Caco-2 (cell line): ENCODE data around the gene GCGR. TPM values are rescaled to one million over a fixed set of nuclear protein-coding genes. Genes with fewer than 3 reads are reported as not detected.

ENCODE experiments used
- BruUV-seq: library from RNA; stranded (reverse); fragments of 400-500 nt; replicated peaks from 2 replicates; lab custom pipeline; 2021; lab: Mats Ljungman, UMichigan
- CTCF ChIA-PET: fragments of 300-600 bp; sonication (Branson Sonifier 250); formaldehyde crosslinking; loops from one replicate; lab custom pipeline; 2022; ENCODE audit warnings: antibody characterized with exemption; lab: Charles Lee
- POLR2A ChIA-PET: fragments of 300-600 bp; sonication (Branson Sonifier 250); formaldehyde crosslinking; loops from one replicate; lab custom pipeline; 2022; ENCODE audit warnings: antibody characterized with exemption; lab: Charles Lee
- DNase-seq, 2 experiments: peaks; one replicate each; pipeline versions ENCODE4 v3.0.0 to v3.0.0-alpha.2; 2020 to 2022
- H3K27me3 ChIP-seq: replicated peaks from 2 replicates; pipeline ENCODE4 v1.6.0; 2011; ENCODE audit warnings: low read length; ENCODE audit not compliant: control insufficient read depth, insufficient read depth
- H3K36me3 ChIP-seq: 2 replicates; pipeline ENCODE4 v1.5.1; 2011; ENCODE audit warnings: low read length; ENCODE audit not compliant: control insufficient read depth, insufficient read depth
- H3K4me1 ChIP-seq: fragments of 250-450 bp; sonication (Bioruptor Pico); 2 replicates; pipeline ENCODE4 v1.5.1; 2020; ENCODE audit warnings: mild to moderate bottlenecking
- H3K4me3 ChIP-seq: 2 replicates; pipeline ENCODE4 v1.5.1; 2011; ENCODE audit warnings: low read depth, mild to moderate bottlenecking, control low read depth, low read length
- H3K9me3 ChIP-seq: fragments of 250-450 bp; sonication (Bioruptor Pico); 2 replicates; pipeline ENCODE4 v1.5.1; 2020; ENCODE audit warnings: mild to moderate bottlenecking, moderate library complexity
- H3K27ac Mint-ChIP-seq: one replicate; pipeline ENCODE4 v1.8.0; 2022; ENCODE audit warnings: mixed read lengths; ENCODE audit not compliant: unreplicated experiment
- H3K27me3 Mint-ChIP-seq: one replicate; pipeline ENCODE4 v1.8.0; 2022; ENCODE audit warnings: mixed read lengths; ENCODE audit not compliant: insufficient read depth, unreplicated experiment
- H3K36me3 Mint-ChIP-seq: one replicate; pipeline ENCODE4 v1.8.0; 2022; ENCODE audit warnings: mild to moderate bottlenecking, mixed read lengths; ENCODE audit not compliant: insufficient read depth, unreplicated experiment
- H3K4me1 Mint-ChIP-seq: one replicate; pipeline ENCODE4 v1.8.0; 2022; ENCODE audit warnings: low read depth, mixed read lengths; ENCODE audit not compliant: unreplicated experiment
- H3K4me3 Mint-ChIP-seq: one replicate; pipeline ENCODE4 v1.8.0; 2022; ENCODE audit warnings: mild to moderate bottlenecking, moderate library complexity, mixed read lengths; ENCODE audit not compliant: unreplicated experiment
- H3K9me3 Mint-ChIP-seq: one replicate; pipeline ENCODE4 v1.8.0; 2022; ENCODE audit warnings: mixed read lengths; ENCODE audit not compliant: unreplicated experiment
- CTCF ChIP-seq, 2 experiments: fragments of 200-600 bp in 1 of 2; IDR thresholded peaks; 1 replicate in 1 of 2; 2 replicates in 1 of 2; pipeline versions ENCODE4 v1.5.1 to v1.8.0; 2011 to 2022; ENCODE audit warnings: antibody characterized with exemption in 1 of 2, control low read depth in 1 of 2, inconsistent platforms in 1 of 2, low read depth in 1 of 2, low read length in 1 of 2, mild to moderate bottlenecking in 1 of 2, moderate library complexity in 1 of 2; ENCODE audit not compliant: insufficient read depth in 1 of 2, severe bottlenecking in 1 of 2, unreplicated experiment in 1 of 2
- intact Hi-C: fragments of 100-400 bp; cut with micrococcal nuclease; formaldehyde crosslinking; loops from one replicate; pipeline ENCODE4 v1.10.0; 2022; ENCODE audit not compliant: unreplicated experiment
- total RNA-seq: library from RNA; stranded (reverse); gene quantifications from 2 replicates; pipeline ENCODE4 v1.2.3, GENCODE V29; 2022

GCGR gene
- total RNA-seq, 1 experiment from 2014 or later = 1.0 TPM

GRCh38 chr17:81831563-81831956 lies 27.6 kb downstream of the GCGR start:
- peaks cover 22% of the 10 kb centered on the region for H3K4me1 Mint-ChIP-seq
- BruUV-seq = no TSS peak
- Histone ChIP-seq H3K4me1 (peaks cover 24% of the 10 kb centered on the region), H3K27me3 (no peaks in the 10 kb centered on the region), H3K36me3 (no peaks in the 10 kb centered on the region; the same call in 1 of the 2 replicates), H3K9me3 (no peaks in the 10 kb centered on the region), H3K4me3 (no peak overlapping the region; the same call in 1 of the 2 replicates)
- ChIA-PET POLR2A (no interaction called here), CTCF (no interaction called here)
- no peaks in the 10 kb centered on the region for H3K9me3 Mint-ChIP-seq
- DNase-seq = no peak
- TF ChIP-seq CTCF (IDR thresholded peaks at IDR 0.05; ENCODE audit: insufficient read depth in 1 of 2, low read depth in 1 of 2, low read length in 1 of 2, severe bottlenecking in 1 of 2, unreplicated experiment in 1 of 2) = no peak
- peaks cover 21% of the 10 kb centered on the region for H3K36me3 Mint-ChIP-seq
- H3K4me3 Mint-ChIP-seq = peak overlapping the region; percentile 90
- no peaks in the 10 kb centered on the region for H3K27me3 Mint-ChIP-seq
- intact Hi-C loops = no loop called here
- H3K27ac Mint-ChIP-seq = peak overlapping the region; percentile 82

GRCh38 chr17:81831957-81832607 lies 28.1 kb downstream of the GCGR start:
- Mint-ChIP-seq H3K4me3 (peak overlapping the region; percentile 90), H3K27me3 (no peaks in the 10 kb centered on the region), H3K9me3 (no peaks in the 10 kb centered on the region), H3K4me1 (peaks cover 22% of the 10 kb centered on the region), H3K36me3 (peaks cover 21% of the 10 kb centered on the region), H3K27ac (peak overlapping the region; percentile 82)
- BruUV-seq = TSS peak; percentile 58
- TF ChIP-seq CTCF (IDR thresholded peaks at IDR 0.05; ENCODE audit: insufficient read depth in 1 of 2, low read depth in 1 of 2, low read length in 1 of 2, severe bottlenecking in 1 of 2, unreplicated experiment in 1 of 2) = no peak
- no peak for DNase-seq
- H3K27me3 ChIP-seq = no peaks in the 10 kb centered on the region
- H3K36me3 ChIP-seq = no peaks in the 10 kb centered on the region; the same call in 1 of the 2 replicates
- peaks cover 24% of the 10 kb centered on the region for H3K4me1 ChIP-seq
- ChIA-PET POLR2A (interaction anchor here (1.2 kb wide), 1 partner anchor 26 kb away, joined by 8 read pairs; no protein-coding TSS in a partner anchor), CTCF (no interaction called here)
- H3K4me3 ChIP-seq = peak overlapping the region; percentile 85
- intact Hi-C loops = no loop called here
- no peaks in the 10 kb centered on the region for H3K9me3 ChIP-seq

GRCh38 chr17:81832608-81833159 lies 28.7 kb downstream of the GCGR start:
- Histone ChIP-seq H3K27me3 (no peaks in the 10 kb centered on the region), H3K4me1 (peaks cover 24% of the 10 kb centered on the region), H3K4me3 (peak overlapping the region; percentile 85), H3K9me3 (no peaks in the 10 kb centered on the region), H3K36me3 (no peaks in the 10 kb centered on the region; the same call in 1 of the 2 replicates)
- Mint-ChIP-seq H3K9me3 (no peaks in the 10 kb centered on the region), H3K4me1 (peaks cover 22% of the 10 kb centered on the region), H3K27me3 (no peaks in the 10 kb centered on the region), H3K4me3 (peak overlapping the region; percentile 90), H3K27ac (peak overlapping the region; percentile 82), H3K36me3 (peaks cover 21% of the 10 kb centered on the region)
- no peak for DNase-seq
- POLR2A ChIA-PET = interaction anchor here (0.5 to 1.9 kb wide), 9 partner anchors 26 to 198 kb away, joined by 3 to 12 read pairs (median 5); partner anchors contain the start of genes ARL16, HGS, MRPL12 and P4HB
- intact Hi-C loops = loop anchor here (1.0 kb wide), 1 partner anchor 28 kb away; the partner anchor contains the start of gene P4HB
- TF ChIP-seq CTCF (IDR thresholded peaks at IDR 0.05; ENCODE audit: insufficient read depth in 1 of 2, low read depth in 1 of 2, low read length in 1 of 2, severe bottlenecking in 1 of 2, unreplicated experiment in 1 of 2) = no peak
- CTCF ChIA-PET = interaction anchor here (1.1 to 1.5 kb wide), 2 partner anchors 10 to 127 kb away, joined by 3 to 5 read pairs; no protein-coding TSS in a partner anchor
- no TSS peak for BruUV-seq
